ENCODE data around the gene E4F1. TPM values are rescaled to one million over a fixed set of nuclear protein-coding genes. Genes with fewer than 3 reads are reported as not detected.
A peak's percentile ranks its signal among the peaks of the same experiment; 100 is the strongest.

Gene E4F1
- total and polyA plus RNA-seq, 2 donors (not counting 3 experiments of a cell fraction or from before 2014, with no cell fraction given), result 28.6 to 32.7 TPM

- Histone ChIP-seq H3K27ac (ENCODE audit: insufficient read depth, low read depth, low read length) (peak overlapping the region; percentile 27), H2AFZ (ENCODE audit: low read depth, low read length) (peak overlapping the region; percentile 24), H3K9me1 (replicated peaks; ENCODE audit: control insufficient read depth, extremely low read depth, insufficient read depth, low read length) (no peaks in the 10 kb centered on the region), H3K27me3 (ENCODE audit: control insufficient read depth in 2 of 2, insufficient read depth in 2 of 2, low read length in 2 of 2) (no peaks in the 10 kb centered on the region), H3K4me3 (replicated peaks in 1 of 3; ENCODE audit: insufficient read depth in 1 of 3, low read depth in 1 of 3, low read length in 3 of 3) (peak overlapping the region; percentile 67 to 95 (median 75)), H4K20me1 (replicated peaks; ENCODE audit: control insufficient read depth, extremely low read depth, insufficient read depth, low read length) (no peaks in the 10 kb centered on the region), H3K4me1 (ENCODE audit: control insufficient read depth, extremely low read depth, insufficient read depth, low read length) (peaks cover 13% of the 10 kb centered on the region), H3K79me2 (ENCODE audit: control insufficient read depth, insufficient read depth, low read length) (peaks cover 9% of the 10 kb centered on the region), H3K36me3 (ENCODE audit: control insufficient read depth in 2 of 2, extremely low read depth in 1 of 2, insufficient read depth in 2 of 2, low read length in 2 of 2) (peaks cover 9 to 21% of the 10 kb centered on the region in 2 experiments), H3K9me3 (replicated peaks; ENCODE audit: control insufficient read depth, insufficient read depth, low read length) (no peaks in the 10 kb centered on the region), H3K4me2 (ENCODE audit: insufficient read depth, low read length) (peak overlapping the region; percentile 82), H3K9ac (replicated peaks; ENCODE audit: extremely low read depth, insufficient read depth, low read length) (peak overlapping the region; percentile 72)
- FAIRE-seq (peak; percentile 44), DNase-seq (ENCODE audit: low read depth, low spot score) (peak; percentile 7)
- intact Hi-C loops (cut with micrococcal nuclease) (loop anchor here (1.0 to 5.0 kb wide), 7 partner anchors 18 to 245 kb away; partner anchors contain the start of genes CASKIN1, E4F1, RNPS1 and TBC1D24), dilution Hi-C loops (cut with MboI; ENCODE audit: extremely low pct_ligation_motif_present, low sequenced_read_pairs) (no loop called here)
- ChIA-PET CTCF (interaction anchor here (0.6 to 2.8 kb wide), 23 partner anchors 8 to 251 kb away, joined by 3 to 17 read pairs (median 7); partner anchors contain the start of genes CASKIN1, DNASE1L2, NTHL1 and PGP), POLR2A (interaction anchor here (1.2 to 1.9 kb wide), 3 partner anchors 18 to 103 kb away, joined by 4 to 12 read pairs (median 6); partner anchors contain the start of gene TRAF7)
- TF ChIP-seq FOS (IDR thresholded peaks at IDR 0.05; ENCODE audit: borderline replicate concordance, insufficient read depth, low read length) (no peak), POLR2A (IDR thresholded peaks at IDR 0.05; ENCODE audit: low read depth, low read length) (no peak), MAX (IDR thresholded peaks at IDR 0.05; ENCODE audit: insufficient read depth, insufficient read length) (no peak), POLR2AphosphoS5 (IDR thresholded peaks at IDR 0.05; ENCODE audit: insufficient read depth, low read depth, low read length) (no peak), MYC (IDR thresholded peaks at IDR 0.05; ENCODE audit: low read depth, low read length) (no peak), JUN (IDR thresholded peaks at IDR 0.05; ENCODE audit: borderline replicate concordance, insufficient read depth, insufficient read length, low read depth) (no peak), CTCF (IDR thresholded peaks at IDR 0.05; ENCODE audit: extremely low read depth in 1 of 2, insufficient read depth in 1 of 2, low read depth in 1 of 2, low read length in 2 of 2) (no peak), EZH2 (IDR thresholded peaks at IDR 0.05; ENCODE audit: borderline replicate concordance, low read depth, low read length, severe bottlenecking) (no peak), GATA2 (IDR thresholded peaks at IDR 0.05; ENCODE audit: insufficient read depth, insufficient read length, low read depth, low read length) (no peak)
- TSS peak; percentile 9 for BruUV-seq (replicated peaks)
Observed at GRCh38 chr16:2250652-2251295, 27.4 kb downstream of the E4F1 start.

Measured in endothelial cell of umbilical vein (primary cell).